KMS-11 (cell line): ENCODE results near the gene SLC12A2.

Experiments used
- H2AFZ ChIP-seq: fragments of 200-600 bp; sonication (generic); 2 replicates; pipeline ENCODE4 v1.6.1; 2016; ENCODE audit warnings: antibody characterized with exemption, mixed run types, low read depth
- H3K27ac ChIP-seq: fragments of 200-600 bp; sonication (generic); 2 replicates; pipeline ENCODE4 v1.6.1; 2016; ENCODE audit warnings: mild to moderate bottlenecking, mixed run types
- H3K27me3 ChIP-seq: fragments of 200-600 bp; sonication (generic); 2 replicates; pipeline ENCODE4 v1.6.1; 2017; ENCODE audit warnings: mild to moderate bottlenecking, low read depth, mixed run types, moderate library complexity; ENCODE audit not compliant: insufficient read depth
- H3K36me3 ChIP-seq: fragments of 200-600 bp; sonication (generic); 2 replicates; pipeline ENCODE4 v1.6.1; 2017; ENCODE audit warnings: mild to moderate bottlenecking, mixed run types; ENCODE audit not compliant: insufficient read depth
- H3K4me1 ChIP-seq: fragments of 200-600 bp; sonication (generic); 2 replicates; pipeline ENCODE4 v1.6.1; 2016; ENCODE audit warnings: mild to moderate bottlenecking, low read depth, mixed run types; ENCODE audit not compliant: poor library complexity, severe bottlenecking
- H3K4me2 ChIP-seq: fragments of 200-600 bp; sonication (generic); 2 replicates; pipeline ENCODE4 v1.7.0; 2016; ENCODE audit warnings: mild to moderate bottlenecking, mixed run types
- H3K4me3 ChIP-seq: fragments of 200-600 bp; sonication (generic); IDR thresholded peaks from 2 replicates; pipeline ENCODE4 v1.6.1; 2017; ENCODE audit warnings: low read depth, low read length, mixed read lengths; ENCODE audit not compliant: insufficient read depth
- H3K79me2 ChIP-seq: fragments of 200-600 bp; sonication (generic); 2 replicates; pipeline ENCODE4 v1.6.1; 2016; ENCODE audit warnings: low read depth, mixed run types; ENCODE audit not compliant: insufficient read depth
- H3K9ac ChIP-seq: fragments of 200-600 bp; sonication (generic); 2 replicates; pipeline ENCODE4 v1.6.1; 2016; ENCODE audit warnings: mild to moderate bottlenecking, mixed run types
- H4K20me1 ChIP-seq: fragments of 200-600 bp; sonication (generic); 2 replicates; pipeline ENCODE4 v1.6.1; 2016; ENCODE audit warnings: mild to moderate bottlenecking, mixed run types; ENCODE audit not compliant: insufficient read depth
- TF ChIP-seq, protein P1 (sequence below): fragments of 200-600 bp; sonication (generic); conservative IDR thresholded peaks from 2 replicates; pipeline ENCODE4 v1.6.1; 2017; ENCODE audit warnings: low read depth, mild to moderate bottlenecking, antibody characterized with exemption, low read length, moderate library complexity, mixed read lengths

The SLC12A2 gene

GRCh38 chr5:128143911-128144310 lies 60.3 kb downstream of the SLC12A2 start:
- H3K27ac ChIP-seq, result no peak overlapping the region
- no peak overlapping the region for H2AFZ ChIP-seq
- TF ChIP-seq, protein P1, sequence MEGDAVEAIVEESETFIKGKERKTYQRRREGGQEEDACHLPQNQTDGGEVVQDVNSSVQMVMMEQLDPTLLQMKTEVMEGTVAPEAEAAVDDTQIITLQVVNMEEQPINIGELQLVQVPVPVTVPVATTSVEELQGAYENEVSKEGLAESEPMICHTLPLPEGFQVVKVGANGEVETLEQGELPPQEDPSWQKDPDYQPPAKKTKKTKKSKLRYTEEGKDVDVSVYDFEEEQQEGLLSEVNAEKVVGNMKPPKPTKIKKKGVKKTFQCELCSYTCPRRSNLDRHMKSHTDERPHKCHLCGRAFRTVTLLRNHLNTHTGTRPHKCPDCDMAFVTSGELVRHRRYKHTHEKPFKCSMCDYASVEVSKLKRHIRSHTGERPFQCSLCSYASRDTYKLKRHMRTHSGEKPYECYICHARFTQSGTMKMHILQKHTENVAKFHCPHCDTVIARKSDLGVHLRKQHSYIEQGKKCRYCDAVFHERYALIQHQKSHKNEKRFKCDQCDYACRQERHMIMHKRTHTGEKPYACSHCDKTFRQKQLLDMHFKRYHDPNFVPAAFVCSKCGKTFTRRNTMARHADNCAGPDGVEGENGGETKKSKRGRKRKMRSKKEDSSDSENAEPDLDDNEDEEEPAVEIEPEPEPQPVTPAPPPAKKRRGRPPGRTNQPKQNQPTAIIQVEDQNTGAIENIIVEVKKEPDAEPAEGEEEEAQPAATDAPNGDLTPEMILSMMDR, result no peak
- no peak overlapping the region for H3K4me2 ChIP-seq
- no peaks in the 10 kb centered on the region for H3K36me3 ChIP-seq
- H3K79me2 ChIP-seq, result no peaks in the 10 kb centered on the region
- H3K9ac ChIP-seq, result no peak overlapping the region
- H3K27me3 ChIP-seq, result no peaks in the 10 kb centered on the region
- no peaks in the 10 kb centered on the region for H4K20me1 ChIP-seq
- no peaks in the 10 kb centered on the region for H3K4me1 ChIP-seq
- no peak overlapping the region for H3K4me3 ChIP-seq

DNA sequence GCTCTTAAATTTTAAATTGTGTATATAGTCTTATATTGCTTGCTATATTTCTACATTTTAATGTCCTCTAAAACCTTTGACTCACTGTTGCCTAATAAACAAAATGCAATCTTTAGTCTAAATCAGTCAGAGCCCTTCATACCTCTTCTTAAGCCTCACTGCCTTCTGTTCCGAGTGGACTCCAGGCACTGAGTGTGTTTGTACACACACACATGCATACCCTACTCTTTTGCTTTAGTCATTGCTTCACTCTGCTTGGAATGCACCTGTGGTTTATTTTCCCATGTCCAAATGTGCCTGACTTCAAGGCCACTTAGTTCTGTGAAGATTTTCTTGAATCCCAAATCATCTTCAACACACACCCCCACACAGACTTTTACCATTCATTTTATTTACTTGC lies 60.9 kb downstream of the SLC12A2 start:
- H3K27me3 ChIP-seq, result no peaks in the 10 kb centered on the region
- H3K4me1 ChIP-seq, result no peaks in the 10 kb centered on the region
- no peak overlapping the region for H3K27ac ChIP-seq
- H4K20me1 ChIP-seq, result no peaks in the 10 kb centered on the region
- H3K4me2 ChIP-seq, result no peak overlapping the region
- H2AFZ ChIP-seq, result no peak overlapping the region
- TF ChIP-seq, protein P1, result no peak
- no peak overlapping the region for H3K4me3 ChIP-seq
- no peaks in the 10 kb centered on the region for H3K79me2 ChIP-seq
- H3K36me3 ChIP-seq, result no peaks in the 10 kb centered on the region
- no peak overlapping the region for H3K9ac ChIP-seq

DNA sequence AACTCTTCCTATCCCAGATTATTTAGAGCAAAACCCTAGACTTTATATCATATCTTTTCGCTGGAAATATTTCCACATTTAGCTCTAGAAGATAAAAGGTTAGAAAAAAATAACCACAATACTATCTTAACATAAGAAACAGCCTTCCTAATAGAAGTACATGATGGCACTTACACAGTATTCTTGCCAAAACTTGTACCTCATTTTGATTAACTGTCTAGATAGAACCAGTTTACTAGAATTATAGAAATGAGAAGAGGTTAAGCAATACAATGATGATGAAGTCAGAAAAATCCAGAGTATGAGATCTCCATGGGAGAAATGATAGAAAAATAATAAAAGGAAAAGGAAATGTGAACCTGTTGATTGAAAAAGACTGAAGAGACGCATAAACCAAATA lies 63.1 kb downstream of the SLC12A2 start:
- H3K79me2 ChIP-seq, result no peaks in the 10 kb centered on the region
- H3K4me3 ChIP-seq, result no peak overlapping the region
- H3K36me3 ChIP-seq, result no peaks in the 10 kb centered on the region
- H4K20me1 ChIP-seq, result no peaks in the 10 kb centered on the region
- no peaks in the 10 kb centered on the region for H3K4me1 ChIP-seq
- H3K9ac ChIP-seq, result no peak overlapping the region
- H3K27ac ChIP-seq, result no peak overlapping the region
- no peak overlapping the region for H2AFZ ChIP-seq
- H3K4me2 ChIP-seq, result no peak overlapping the region
- H3K27me3 ChIP-seq, result no peaks in the 10 kb centered on the region
- TF ChIP-seq, protein P1, result no peak

DNA sequence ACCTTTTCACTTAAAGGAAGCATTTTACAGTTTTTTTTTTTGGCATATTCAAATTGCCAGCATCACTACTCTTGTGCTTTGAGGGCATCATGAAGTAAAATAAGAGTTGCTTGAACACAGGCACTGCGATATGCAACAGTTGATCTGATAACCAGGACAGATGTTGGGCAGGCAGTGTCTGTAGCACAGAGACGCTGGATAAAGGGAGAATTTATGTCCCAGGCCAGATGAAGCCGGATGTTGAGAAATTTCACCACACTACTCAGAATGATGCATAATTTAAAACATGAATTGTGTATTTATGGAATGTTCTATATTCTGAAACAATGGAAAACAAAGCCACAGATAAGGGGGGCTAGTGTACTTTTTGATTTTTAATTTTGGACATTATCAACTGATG lies 71.4 kb downstream of the SLC12A2 start:
- no peak overlapping the region for H3K9ac ChIP-seq
- H3K4me2 ChIP-seq, result no peak overlapping the region
- no peak overlapping the region for H3K4me3 ChIP-seq
- TF ChIP-seq, protein P1, result no peak
- H4K20me1 ChIP-seq, result no peaks in the 10 kb centered on the region
- H3K27me3 ChIP-seq, result no peaks in the 10 kb centered on the region
- no peaks in the 10 kb centered on the region for H3K79me2 ChIP-seq
- no peaks in the 10 kb centered on the region for H3K36me3 ChIP-seq
- H2AFZ ChIP-seq, result no peak overlapping the region
- no peak overlapping the region for H3K27ac ChIP-seq
- no peaks in the 10 kb centered on the region for H3K4me1 ChIP-seq
